MCF 10A (cell line): ENCODE results near the gene EEF2KMT. TPM values are rescaled to one million over a fixed set of nuclear protein-coding genes. Genes with fewer than 3 reads are reported as not detected.

Experiments
- BruUV-seq: library from RNA; stranded (reverse); fragments of 400-500 nt; replicated peaks from 2 replicates; lab custom pipeline; 2021; lab: Mats Ljungman, UMichigan
- CTCF ChIA-PET: fragments of 300-600 bp; sonication (Branson Sonifier 250); formaldehyde crosslinking; extraction: SDS; loops from one replicate; lab custom pipeline; 2021; ENCODE audit warnings: antibody characterized with exemption, inconsistent platforms; lab: Yijun Ruan, JAX
- POLR2A ChIA-PET: fragments of 300-600, 350-650 bp; sonication (Branson Sonifier 250); formaldehyde crosslinking; extraction: SDS; loops from one replicate; lab custom pipeline; 2020; ENCODE audit warnings: antibody characterized with exemption, inconsistent platforms; lab: Yijun Ruan, JAX
- DNase-seq: peaks from one replicate; pipeline ENCODE4 v3.0.0-alpha.2; 2018; ENCODE audit not compliant: unreplicated experiment
- H3K27ac Mint-ChIP-seq: one replicate; pipeline ENCODE4 v1.8.0; 2022; ENCODE audit warnings: mild to moderate bottlenecking, low read depth, mixed read lengths; ENCODE audit not compliant: unreplicated experiment
- H3K27me3 Mint-ChIP-seq: one replicate; pipeline ENCODE4 v1.8.0; 2022; ENCODE audit warnings: mixed read lengths; ENCODE audit not compliant: insufficient read depth, unreplicated experiment
- H3K36me3 Mint-ChIP-seq: one replicate; pipeline ENCODE4 v1.8.0; 2022; ENCODE audit warnings: mild to moderate bottlenecking, moderate library complexity, mixed read lengths; ENCODE audit not compliant: insufficient read depth, unreplicated experiment
- H3K4me1 Mint-ChIP-seq: one replicate; pipeline ENCODE4 v1.8.0; 2022; ENCODE audit warnings: mixed read lengths; ENCODE audit not compliant: insufficient read depth, unreplicated experiment
- H3K4me3 Mint-ChIP-seq: one replicate; pipeline ENCODE4 v1.8.0; 2022; ENCODE audit warnings: mild to moderate bottlenecking, moderate library complexity, mixed read lengths; ENCODE audit not compliant: unreplicated experiment
- H3K9me3 Mint-ChIP-seq: one replicate; pipeline ENCODE4 v1.8.0; 2022; ENCODE audit warnings: mixed read lengths; ENCODE audit not compliant: unreplicated experiment
- CTCF ChIP-seq: fragments of 200-600 bp; IDR thresholded peaks from one replicate; pipeline ENCODE4 v1.8.0; 2022; ENCODE audit warnings: antibody characterized with exemption, mild to moderate bottlenecking; ENCODE audit not compliant: unreplicated experiment
- intact Hi-C: fragments of 100-400 bp; cut with micrococcal nuclease; formaldehyde crosslinking; loops from 2 replicates; pipeline ENCODE4 v1.14.1; 2022
- total RNA-seq: library from RNA; stranded (reverse); gene quantifications from 2 replicates; pipeline ENCODE4 v1.2.3, GENCODE V29; 2022

EEF2KMT gene
- total RNA-seq, 1 experiment from 2014 or later, result 25.8 TPM

GRCh38 chr16:5042574-5043171 is 54.9 kb downstream of the EEF2KMT start:
- no peaks in the 10 kb centered on the region for H3K4me1 Mint-ChIP-seq
- DNase-seq, result no peak
- intact Hi-C loops, result no loop called here
- H3K36me3 Mint-ChIP-seq, result no peaks in the 10 kb centered on the region
- ChIA-PET POLR2A (no interaction called here), CTCF (no interaction called here)
- no peaks in the 10 kb centered on the region for H3K9me3 Mint-ChIP-seq
- no peak overlapping the region for H3K27ac Mint-ChIP-seq
- peaks cover 31% of the 10 kb centered on the region for H3K27me3 Mint-ChIP-seq
- no peak for TF ChIP-seq CTCF
- H3K4me3 Mint-ChIP-seq, result no peak overlapping the region
- no TSS peak for BruUV-seq

GRCh38 chr16:5041600-5042133 is 55.9 kb downstream of the EEF2KMT start:
- no TSS peak for BruUV-seq
- no peak overlapping the region for H3K4me3 Mint-ChIP-seq
- no peak overlapping the region for H3K27ac Mint-ChIP-seq
- CTCF ChIA-PET, result interaction anchor here (0.5 kb wide), 1 partner anchor 83 kb away, joined by 3 read pairs; the partner anchor contains the start of gene SEC14L5
- no peaks in the 10 kb centered on the region for H3K36me3 Mint-ChIP-seq
- peaks cover 21% of the 10 kb centered on the region for H3K27me3 Mint-ChIP-seq
- H3K9me3 Mint-ChIP-seq, result no peaks in the 10 kb centered on the region
- POLR2A ChIA-PET, result no interaction called here
- peak; percentile 28 for DNase-seq
- H3K4me1 Mint-ChIP-seq, result peaks cover 2% of the 10 kb centered on the region
- no peak for TF ChIP-seq CTCF
- intact Hi-C loops, result no loop called here

GRCh38 chr16:5040451-5040850 is 57.1 kb downstream of the EEF2KMT start:
- no peak overlapping the region for H3K4me3 Mint-ChIP-seq
- CTCF ChIA-PET, result interaction anchor here (0.6 kb wide), 1 partner anchor 17 kb away, joined by 3 read pairs; no protein-coding TSS in a partner anchor
- POLR2A ChIA-PET, result no interaction called here
- peaks cover 16% of the 10 kb centered on the region for H3K27me3 Mint-ChIP-seq
- H3K27ac Mint-ChIP-seq, result no peak overlapping the region
- H3K9me3 Mint-ChIP-seq, result no peaks in the 10 kb centered on the region
- TF ChIP-seq CTCF, result no peak
- no peak for DNase-seq
- intact Hi-C loops, result no loop called here
- no peaks in the 10 kb centered on the region for H3K36me3 Mint-ChIP-seq
- BruUV-seq, result no TSS peak
- H3K4me1 Mint-ChIP-seq, result peaks cover 10% of the 10 kb centered on the region

- Mint-ChIP-seq H3K4me1 (peaks cover 21% of the 10 kb centered on the region), H3K9me3 (no peaks in the 10 kb centered on the region), H3K27me3 (peaks cover 14% of the 10 kb centered on the region), H3K36me3 (no peaks in the 10 kb centered on the region), H3K4me3 (no peak overlapping the region), H3K27ac (no peak overlapping the region)
- no peak for DNase-seq
- POLR2A ChIA-PET, result interaction anchor here (0.7 kb wide), 1 partner anchor 241 kb away, joined by 3 read pairs; no protein-coding TSS in a partner anchor
- no peak for TF ChIP-seq CTCF
- CTCF ChIA-PET, result interaction anchor here (0.6 to 1.3 kb wide), 3 partner anchors 11 to 490 kb away, joined by 3 to 5 read pairs (median 5); no protein-coding TSS in a partner anchor
- intact Hi-C loops, result no loop called here
- BruUV-seq, result no TSS peak
Measured at GRCh38 chr16:5036228-5037156, 61.1 kb downstream of the EEF2KMT start.
